DMS153 (cell line): Measurements from ENCODE around the gene CCDC9B.

Experiments
- DNase-seq: peaks from one replicate; lab custom pipeline; 2025; lab: John Stamatoyannopoulos, UW

Gene CCDC9B

GRCh38 chr15:40307421-40308211 is 33.1 kb downstream of the CCDC9B start, which contains the start of gene PLCB2:
TSS of gene PLCB2 (minus strand) at chr15:40307935. CDS start at chr15:40307672, 263 bp downstream.
- DNase-seq = no peak

GRCh38 chr15:40306908-40307307 is 33.8 kb downstream of the CCDC9B start:
- DNase-seq = no peak

- no peak for DNase-seq
Measured at GRCh38 chr15:40306371-40306770, 34.4 kb downstream of the CCDC9B start.

- no peak for DNase-seq
Measured at GRCh38 chr15:40305281-40305680, 35.5 kb downstream of the CCDC9B start.

- DNase-seq = no peak
Measured at GRCh38 chr15:40303576-40303975, 37.2 kb downstream of the CCDC9B start.

GRCh38 chr15:40302981-40303380 is 37.8 kb downstream of the CCDC9B start:
- no peak for DNase-seq

- no peak for DNase-seq
Measured at GRCh38 chr15:40302288-40302886, 38.4 kb downstream of the CCDC9B start.

GRCh38 chr15:40301467-40302179 is 39.1 kb downstream of the CCDC9B start:
- DNase-seq = no peak

GRCh38 chr15:40300771-40301170 is 40.0 kb downstream of the CCDC9B start:
- DNase-seq = no peak

- DNase-seq = no peak
Measured at GRCh38 chr15:40300367-40300766, 40.4 kb downstream of the CCDC9B start.

- DNase-seq = no peak
Measured at GRCh38 chr15:40298216-40298935, 42.4 kb downstream of the CCDC9B start.

- DNase-seq = no peak
Measured at GRCh38 chr15:40297356-40297755, 43.4 kb downstream of the CCDC9B start.

GRCh38 chr15:40296561-40297230 is 44.0 kb downstream of the CCDC9B start:
- DNase-seq = no peak

GRCh38 chr15:40295877-40296560 is 44.7 kb downstream of the CCDC9B start:
- no peak for DNase-seq

GRCh38 chr15:40295297-40295696 is 45.4 kb downstream of the CCDC9B start:
- DNase-seq = no peak

GRCh38 chr15:40293905-40294895 is 46.5 kb downstream of the CCDC9B start:
- no peak for DNase-seq

- no peak for DNase-seq
Measured at GRCh38 chr15:40293006-40293405, 47.7 kb downstream of the CCDC9B start.

- no peak for DNase-seq
Measured at GRCh38 chr15:40292246-40292645, 48.5 kb downstream of the CCDC9B start.

GRCh38 chr15:40290918-40291574 is 49.7 kb downstream of the CCDC9B start:
- no peak for DNase-seq
